OCI-LY7 (cell line): ENCODE data around the gene GALNT10.

Experiments used
- CTCF ChIP-seq: fragments of 200-600 bp; sonication (generic); conservative IDR thresholded peaks from 2 replicates; pipeline ENCODE4 v1.5.1; 2014; ENCODE audit warnings: mild to moderate bottlenecking, antibody characterized with exemption, low read length, moderate library complexity, mixed read lengths
- EZH2phosphoT487 ChIP-seq: fragments of 200-600 bp; sonication (generic); IDR thresholded peaks from 2 replicates; pipeline ENCODE4 v1.6.1; 2018; ENCODE audit warnings: low read depth, borderline replicate concordance, mild to moderate bottlenecking, mixed run types, antibody characterized with exemption, low read length, moderate library complexity, mixed read lengths

GRCh38 chr5:154243736-154244135, 53.2 kb downstream of the GALNT10 start:
- TF ChIP-seq CTCF: no peak
- TF ChIP-seq EZH2phosphoT487: no peak
